Fibroblast of pulmonary artery (primary cell): Measurements from ENCODE around the gene TLX2.

Experiments
- DNase-seq: peaks from one replicate; pipeline ENCODE4 v3.0.0-alpha.2; 2010; ENCODE audit warnings: low read depth
- H3K4me3 ChIP-seq: replicated peaks from 2 replicates; pipeline ENCODE4 v1.5.1; 2011; ENCODE audit warnings: low read depth, mild to moderate bottlenecking, control low read depth, low read length, moderate library complexity
- CTCF ChIP-seq: IDR thresholded peaks from 2 replicates; pipeline ENCODE4 v1.5.1; 2011; ENCODE audit warnings: mild to moderate bottlenecking, control low read depth, low read length, inconsistent platforms; ENCODE audit errors: missing control alignments

The TLX2 gene

DNA sequence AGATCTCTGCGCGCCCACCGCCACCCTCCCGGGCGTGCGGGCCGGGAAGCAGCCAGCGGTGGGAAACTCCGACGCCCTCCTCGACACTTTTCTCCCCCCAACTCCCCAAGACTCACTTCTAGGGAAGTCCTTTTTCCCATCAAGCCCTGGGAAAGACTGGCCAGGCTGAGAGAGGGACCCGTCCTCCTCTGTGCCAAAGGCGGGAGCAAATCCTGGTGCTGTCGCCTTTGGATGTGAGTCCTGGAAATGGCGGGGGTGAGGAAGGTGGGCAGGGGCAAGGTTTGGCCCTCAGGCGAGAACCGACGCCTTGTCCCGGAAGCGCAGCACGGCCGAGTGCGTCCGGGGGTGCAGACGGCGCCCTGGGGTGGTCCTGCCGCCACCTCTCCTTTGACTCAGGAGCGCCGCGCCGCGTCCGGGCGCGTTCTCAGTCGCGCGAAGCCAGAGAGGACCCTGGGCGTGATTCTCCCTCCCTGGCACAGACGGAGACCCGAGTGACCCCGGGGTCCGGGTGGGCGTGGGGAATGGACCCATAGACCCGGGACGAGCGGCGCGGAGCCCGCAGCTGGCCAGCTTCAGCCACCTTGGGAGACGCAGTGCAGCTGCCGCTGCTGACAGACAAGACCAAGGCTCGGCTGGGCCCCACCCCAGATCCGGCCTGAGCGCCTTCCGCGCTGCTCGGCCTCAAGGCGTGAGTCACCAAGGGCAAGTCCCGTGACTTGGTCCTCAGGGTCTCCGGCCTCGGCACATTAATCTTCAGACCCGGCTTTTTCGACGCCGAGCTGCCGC is 11.3 kb upstream of the TLX2 start:
- DNase-seq, result peak; percentile 89
- H3K4me3 ChIP-seq, result peak overlapping the region; percentile 62
- peak; percentile 32 for TF ChIP-seq CTCF

- no peak for TF ChIP-seq CTCF
- DNase-seq, result peak; percentile 35
- H3K4me3 ChIP-seq, result peak overlapping the region; percentile 62
Measured at GRCh38 chr2:74503506-74504475, 10.5 kb upstream of the TLX2 start.

DNA sequence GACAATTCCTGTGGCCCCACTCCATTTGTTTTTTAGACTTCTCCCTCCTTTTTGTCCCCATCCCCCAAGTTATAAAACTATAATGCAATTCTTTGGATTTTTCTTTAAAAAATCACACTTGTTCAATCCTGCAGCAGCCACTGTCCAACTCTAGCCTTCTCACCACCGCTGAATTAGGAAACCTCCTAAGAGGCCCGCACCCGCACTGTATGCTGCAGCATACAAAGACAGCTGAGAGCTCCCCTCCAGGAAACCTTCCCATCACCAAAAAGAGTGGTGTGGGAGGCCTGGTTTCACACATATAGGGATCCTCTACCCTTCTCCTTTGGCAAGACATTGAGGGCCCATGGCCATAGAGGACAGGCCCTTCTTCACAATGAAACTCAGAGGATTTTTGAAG is 9.7 kb upstream of the TLX2 start:
- DNase-seq, result no peak
- TF ChIP-seq CTCF, result no peak
- H3K4me3 ChIP-seq, result peak overlapping the region; percentile 62

DNA sequence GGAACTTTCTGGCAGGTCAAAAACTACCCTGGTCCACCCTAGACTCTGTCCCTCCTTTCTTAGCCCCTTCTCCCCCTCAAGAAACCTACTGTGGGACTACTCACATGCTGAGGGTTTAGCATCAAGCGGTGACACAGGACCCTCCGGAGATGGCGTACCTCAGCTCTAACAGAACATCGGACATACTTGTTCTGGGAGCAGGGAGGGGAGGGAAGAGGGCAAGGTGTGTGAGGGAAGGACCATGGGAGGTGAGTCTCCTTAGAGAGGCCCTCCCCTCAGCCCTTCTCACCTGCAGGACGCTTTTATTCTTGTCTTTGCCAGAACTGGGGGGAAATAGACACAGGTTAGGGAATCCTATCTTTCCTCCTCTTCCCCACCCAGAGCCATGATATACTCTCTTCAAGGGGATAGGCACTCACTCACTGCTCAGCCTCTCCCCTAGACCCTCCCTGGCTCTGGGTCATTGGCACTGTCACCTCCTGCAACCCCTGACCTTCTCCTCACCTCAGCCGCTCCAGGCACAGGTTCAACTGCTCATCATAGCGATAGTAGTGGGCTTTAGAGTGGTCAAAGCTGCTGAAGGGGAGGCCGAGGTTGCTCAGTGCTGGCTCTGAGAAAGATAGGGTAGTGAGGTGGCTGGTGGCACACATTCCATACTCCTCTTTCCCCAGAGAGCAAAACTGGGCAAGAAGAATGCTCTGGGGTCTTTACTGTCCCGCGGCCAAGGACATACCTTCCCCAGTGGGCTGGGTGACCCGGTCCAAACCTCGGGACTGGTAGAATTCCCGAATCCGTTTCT is 8.6 kb upstream of the TLX2 start:
- peak overlapping the region; percentile 62 for H3K4me3 ChIP-seq
- no peak for DNase-seq
- TF ChIP-seq CTCF, result no peak

- H3K4me3 ChIP-seq, result peak within 1 kb of the TSS; percentile 95
- TF ChIP-seq CTCF, result peak; percentile 47
- peak; percentile 98 for DNase-seq
Measured at GRCh38 chr2:74507145-74507925, 6.9 kb upstream of the TLX2 start, which contains the start of gene PCGF1. TSS of gene PCGF1 (minus strand) at chr2:74507695. CDS start at chr2:74507668, 27 bp downstream.
